K562 (cell line): ENCODE results near the gene NASP.

Experiments
- CHD2 ChIP-seq: IDR thresholded peaks from 2 replicates; pipeline ENCODE4 v1.6.1; 2011; ENCODE audit warnings: low read depth, low read length
- CTCF ChIP-seq, 3 experiments: IDR thresholded peaks in 2 of 3; conservative IDR thresholded peaks in 1 of 3; 2 replicates each; pipeline ENCODE4 v1.5.1; 2011 to 2012; ENCODE audit warnings: low read length in 3 of 3, mild to moderate bottlenecking in 3 of 3, control low read depth in 2 of 3, improper control_type of control experiment in 1 of 3, inconsistent platforms in 1 of 3, low read depth in 1 of 3, mixed read lengths in 1 of 3, moderate library complexity in 1 of 3; ENCODE audit not compliant: insufficient read depth in 2 of 3
- EP300 ChIP-seq: IDR thresholded peaks from 2 replicates; pipeline ENCODE4 v1.6.1; 2012; ENCODE audit warnings: low read length, improper control_type of control experiment
- IFI16 ChIP-seq: fragments of 250-450 bp; sonication (Bioruptor Pico); IDR thresholded peaks from 2 replicates; pipeline ENCODE4 v2.1.2; 2022; ENCODE audit warnings: mild to moderate bottlenecking, inconsistent platforms
- NFATC3 ChIP-seq: fragments of 450-650 bp; IDR thresholded peaks from 2 replicates; pipeline ENCODE4 v1.6.1; 2017; ENCODE audit warnings: mild to moderate bottlenecking
- PHF20 ChIP-seq: fragments of 450-650 bp; IDR thresholded peaks from 2 replicates; pipeline ENCODE4 v1.6.1; 2018; ENCODE audit not compliant: partially characterized antibody
- POLR2A ChIP-seq: fragments of 450-650 bp; conservative IDR thresholded peaks from 2 replicates; pipeline ENCODE4 v1.6.1; 2016
- PREB ChIP-seq: sonication (generic); formaldehyde crosslinking; IDR thresholded peaks from 2 replicates; pipeline ENCODE4 v1.8.1; 2023; ENCODE audit warnings: mild to moderate bottlenecking, missing genetic modification reagents
- SLC30A9 ChIP-seq: fragments of 250-450 bp; sonication (Bioruptor Pico); IDR thresholded peaks from 2 replicates; pipeline ENCODE4 v1.8.0; 2022; ENCODE audit warnings: mild to moderate bottlenecking, moderate library complexity
- SMAD3 ChIP-seq: fragments of 450-650 bp; formaldehyde crosslinking; conservative IDR thresholded peaks from 2 replicates; pipeline ENCODE4 v1.4.0; 2020; ENCODE audit warnings: mild to moderate bottlenecking
- TCF3 ChIP-seq: sonication (generic); formaldehyde crosslinking; IDR thresholded peaks from 2 replicates; pipeline ENCODE4 v1.4.0; 2020; ENCODE audit warnings: mild to moderate bottlenecking, missing genetic modification reagents
- ZNF707 ChIP-seq: fragments of 250-450 bp; sonication (Bioruptor Pico); conservative IDR thresholded peaks from 2 replicates; pipeline ENCODE4 v1.8.0; 2022; ENCODE audit warnings: inconsistent platforms, mild to moderate bottlenecking, moderate library complexity
- TF ChIP-seq, protein P1 (sequence below), 2 experiments: IDR thresholded peaks; 2 replicates each; pipeline ENCODE4 v1.6.1; 2011; ENCODE audit warnings: borderline replicate concordance in 1 of 2, control low read depth in 1 of 2, low read depth in 1 of 2, low read length in 1 of 2, mild to moderate bottlenecking in 1 of 2, mixed read lengths in 1 of 2, moderate library complexity in 1 of 2; ENCODE audit not compliant: insufficient read depth in 1 of 2, insufficient read length in 1 of 2, poor library complexity in 1 of 2, severe bottlenecking in 1 of 2; ENCODE audit errors: extremely low read depth in 1 of 2

DNA sequence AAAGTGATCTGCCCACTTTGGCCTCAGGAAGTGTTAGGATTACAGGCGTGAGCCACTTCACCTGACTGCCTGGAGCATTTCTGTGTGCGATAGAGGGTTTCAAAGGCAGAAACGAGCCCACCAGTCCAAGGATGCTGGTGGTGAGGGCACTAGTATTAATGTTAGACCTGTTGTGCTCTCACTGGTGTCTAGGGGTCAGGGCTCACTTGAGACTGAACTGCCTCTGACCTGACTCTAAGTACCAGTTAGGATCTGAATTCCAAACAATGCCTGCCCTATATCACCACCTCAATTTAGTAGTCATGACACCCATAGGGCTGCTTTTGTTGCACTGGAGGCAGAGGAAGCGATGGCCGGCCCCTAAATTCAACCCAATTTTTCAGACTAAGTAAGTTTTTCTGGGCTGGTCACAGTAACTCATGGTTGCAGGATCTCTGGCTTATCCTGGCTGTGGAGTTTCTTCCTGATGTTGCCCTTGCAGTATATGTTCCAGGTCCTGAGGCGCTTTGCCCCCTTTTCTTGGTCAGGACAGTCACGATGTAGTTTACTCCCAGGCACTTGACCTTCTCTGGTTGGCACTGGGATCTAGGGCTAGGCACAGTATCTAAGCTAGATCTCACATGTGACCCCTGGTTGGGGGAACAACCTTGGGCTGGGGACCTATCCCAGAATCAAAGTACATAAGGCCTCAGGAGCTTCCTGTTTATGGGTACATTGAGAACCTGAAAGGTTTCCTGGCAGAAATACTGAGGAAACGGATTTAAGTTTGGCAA, 35.5 kb downstream of the NASP start:
- TF ChIP-seq TCF3 (no peak), ZNF707 (CRISPR knock-in tag) (no peak), CTCF (IDR thresholded peaks at IDR 0.05 in 2 of 3, conservative IDR thresholded peaks at IDR 0.05 in 1 of 3; ENCODE audit: insufficient read depth in 2 of 3, low read depth in 1 of 3, low read length in 3 of 3) (peak in 2 of 3 experiments; percentile 8 to 21; a peak in 1 of 6 replicates), PREB (CRISPR knock-in tag) (no peak), POLR2A (peak; percentile 74), IFI16 (CRISPR knock-in tag) (no peak), PHF20 (no peak), EP300 (no peak), NFATC3 (no peak), SLC30A9 (no peak), CHD2 (no peak), SMAD3 (no peak)
- TF ChIP-seq, protein P1, sequence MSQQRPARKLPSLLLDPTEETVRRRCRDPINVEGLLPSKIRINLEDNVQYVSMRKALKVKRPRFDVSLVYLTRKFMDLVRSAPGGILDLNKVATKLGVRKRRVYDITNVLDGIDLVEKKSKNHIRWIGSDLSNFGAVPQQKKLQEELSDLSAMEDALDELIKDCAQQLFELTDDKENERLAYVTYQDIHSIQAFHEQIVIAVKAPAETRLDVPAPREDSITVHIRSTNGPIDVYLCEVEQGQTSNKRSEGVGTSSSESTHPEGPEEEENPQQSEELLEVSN (IDR thresholded peaks at IDR 0.05; ENCODE audit: borderline replicate concordance in 1 of 2, extremely low read depth in 1 of 2, insufficient read depth in 1 of 2, insufficient read length in 1 of 2, low read depth in 1 of 2, low read length in 1 of 2, poor library complexity in 1 of 2, severe bottlenecking in 1 of 2), result no peak
